ENCODE data around the gene TRIM37.

Gene TRIM37

DNA sequence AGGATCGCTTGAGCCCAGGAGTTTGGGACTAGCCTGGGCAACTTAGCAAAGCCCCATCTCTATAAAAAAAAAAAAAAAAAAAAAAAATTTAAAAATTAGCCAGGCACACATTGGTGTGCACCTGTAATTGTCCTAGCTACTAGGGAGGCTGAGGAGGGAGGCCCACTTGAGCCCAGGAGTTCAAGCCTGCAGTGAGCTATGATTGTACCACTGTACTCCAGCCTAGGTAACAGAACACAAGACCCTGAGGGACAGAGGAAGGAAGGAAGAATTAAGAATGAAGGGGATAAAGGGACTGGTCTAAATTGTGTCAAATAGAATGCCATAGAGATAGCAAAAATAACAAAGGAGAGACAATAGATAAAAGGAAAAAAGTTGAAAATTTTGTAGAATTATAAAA, 102.8 kb downstream of the TRIM37 start:
- DNase-seq (ENCODE audit: low read depth): no peak
- no peak for TF ChIP-seq CTCF (IDR thresholded peaks at IDR 0.05; ENCODE audit: insufficient read depth, low read depth, low read length, missing control alignments)
- no peak overlapping the region for H3K4me3 ChIP-seq (ENCODE audit: low read depth, low read length)

DNA sequence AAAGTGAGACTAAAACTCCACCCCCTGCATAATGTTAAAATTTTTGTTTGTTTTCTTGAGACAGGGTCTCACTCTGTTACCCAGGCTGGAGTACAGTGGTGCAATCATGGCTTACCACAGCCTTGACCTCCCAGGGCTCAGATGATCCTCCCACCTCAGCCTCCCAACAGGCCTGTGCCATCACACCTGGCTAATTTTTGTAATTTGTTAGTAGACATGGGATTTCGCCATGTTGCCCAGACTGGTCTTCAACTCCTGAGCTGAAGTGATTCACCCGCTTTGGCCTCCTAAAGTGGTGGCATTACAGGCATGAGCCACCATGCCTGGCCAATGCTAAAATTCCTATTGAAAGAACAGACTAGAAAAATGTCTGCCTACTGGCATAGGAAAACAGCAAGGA, 103.8 kb downstream of the TRIM37 start:
- no peak for TF ChIP-seq CTCF (IDR thresholded peaks at IDR 0.05; ENCODE audit: insufficient read depth, low read depth, low read length, missing control alignments)
- H3K4me3 ChIP-seq (ENCODE audit: low read depth, low read length): no peak overlapping the region
- DNase-seq (ENCODE audit: low read depth): no peak

- peak overlapping the region; percentile 57; the same call in 1 of the 2 replicates for H3K4me3 ChIP-seq (ENCODE audit: low read depth, low read length)
- no peak for TF ChIP-seq CTCF (IDR thresholded peaks at IDR 0.05; ENCODE audit: insufficient read depth, low read depth, low read length, missing control alignments)
- peak; percentile 13 for DNase-seq (ENCODE audit: low read depth)
These were observed 104.6 kb downstream of the TRIM37 start for GRCh38 chr17:59002126-59002525.

GRCh38 chr17:59001158-59001814, 105.4 kb downstream of the TRIM37 start:
- TF ChIP-seq CTCF (IDR thresholded peaks at IDR 0.05; ENCODE audit: insufficient read depth, low read depth, low read length, missing control alignments): no peak
- peak; percentile 95 for DNase-seq (ENCODE audit: low read depth)
- H3K4me3 ChIP-seq (ENCODE audit: low read depth, low read length): peak overlapping the region; percentile 57

GRCh38 chr17:59000022-59000421, 106.7 kb downstream of the TRIM37 start:
- DNase-seq (ENCODE audit: low read depth): no peak
- no peak overlapping the region for H3K4me3 ChIP-seq (ENCODE audit: low read depth, low read length)
- TF ChIP-seq CTCF (IDR thresholded peaks at IDR 0.05; ENCODE audit: insufficient read depth, low read depth, low read length, missing control alignments): no peak

DNA sequence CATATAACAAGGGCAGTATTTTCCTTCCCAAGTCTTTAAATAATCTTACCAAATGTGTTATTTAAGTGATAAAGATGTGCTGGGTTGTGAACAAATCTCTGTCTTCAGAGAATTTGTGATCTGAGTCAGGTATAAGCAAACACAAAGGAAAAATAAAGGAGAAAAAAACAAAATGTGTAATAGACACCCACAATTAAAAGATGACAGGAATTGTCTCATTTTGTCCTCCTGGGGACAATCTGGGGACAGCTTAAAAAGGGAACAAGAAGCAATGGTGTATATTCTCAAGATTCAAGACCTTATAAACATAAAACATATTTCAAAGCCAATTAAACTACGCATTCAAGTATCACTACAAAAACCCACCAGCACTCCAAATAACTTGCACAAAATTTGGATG, 107.2 kb downstream of the TRIM37 start:
- H3K4me3 ChIP-seq (ENCODE audit: low read depth, low read length): no peak overlapping the region
- no peak for DNase-seq (ENCODE audit: low read depth)
- no peak for TF ChIP-seq CTCF (IDR thresholded peaks at IDR 0.05; ENCODE audit: insufficient read depth, low read depth, low read length, missing control alignments)

DNA sequence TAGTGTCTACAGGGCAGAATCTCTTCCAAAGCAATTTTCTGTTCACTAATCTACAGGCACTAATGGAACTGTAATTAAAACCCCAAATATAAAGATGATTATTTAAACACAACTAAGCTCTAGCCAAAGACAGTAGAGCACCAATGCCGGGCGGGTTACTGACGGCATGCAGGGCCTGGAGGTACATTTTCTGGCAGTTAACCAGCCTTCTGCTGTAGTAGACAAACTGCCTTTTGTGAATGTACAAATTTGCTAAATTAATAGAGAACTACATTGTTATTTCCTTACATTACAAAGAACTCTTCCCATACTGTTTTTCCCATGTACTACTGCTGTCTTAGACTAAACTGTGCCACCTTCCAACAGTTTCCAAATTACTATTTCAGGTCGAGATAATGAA, 107.8 kb downstream of the TRIM37 start:
- DNase-seq (ENCODE audit: low read depth): no peak
- no peak overlapping the region for H3K4me3 ChIP-seq (ENCODE audit: low read depth, low read length)
- TF ChIP-seq CTCF (IDR thresholded peaks at IDR 0.05; ENCODE audit: insufficient read depth, low read depth, low read length, missing control alignments): no peak
